NOMO-1 treated with dmso at 0.1 percent for 144 hours (cell line): ENCODE results near the gene COMMD1.
"Not testable (repeated sequence)": the region's sequence is repeated elsewhere in the genome, so short reads cannot be mapped to it uniquely, and the experiment has no call there.

Experiments used
- DNase-seq: peaks from one replicate; lab custom pipeline; 2025; ENCODE audit not compliant: unreplicated experiment; lab: John Stamatoyannopoulos, UW

Gene COMMD1

DNA sequence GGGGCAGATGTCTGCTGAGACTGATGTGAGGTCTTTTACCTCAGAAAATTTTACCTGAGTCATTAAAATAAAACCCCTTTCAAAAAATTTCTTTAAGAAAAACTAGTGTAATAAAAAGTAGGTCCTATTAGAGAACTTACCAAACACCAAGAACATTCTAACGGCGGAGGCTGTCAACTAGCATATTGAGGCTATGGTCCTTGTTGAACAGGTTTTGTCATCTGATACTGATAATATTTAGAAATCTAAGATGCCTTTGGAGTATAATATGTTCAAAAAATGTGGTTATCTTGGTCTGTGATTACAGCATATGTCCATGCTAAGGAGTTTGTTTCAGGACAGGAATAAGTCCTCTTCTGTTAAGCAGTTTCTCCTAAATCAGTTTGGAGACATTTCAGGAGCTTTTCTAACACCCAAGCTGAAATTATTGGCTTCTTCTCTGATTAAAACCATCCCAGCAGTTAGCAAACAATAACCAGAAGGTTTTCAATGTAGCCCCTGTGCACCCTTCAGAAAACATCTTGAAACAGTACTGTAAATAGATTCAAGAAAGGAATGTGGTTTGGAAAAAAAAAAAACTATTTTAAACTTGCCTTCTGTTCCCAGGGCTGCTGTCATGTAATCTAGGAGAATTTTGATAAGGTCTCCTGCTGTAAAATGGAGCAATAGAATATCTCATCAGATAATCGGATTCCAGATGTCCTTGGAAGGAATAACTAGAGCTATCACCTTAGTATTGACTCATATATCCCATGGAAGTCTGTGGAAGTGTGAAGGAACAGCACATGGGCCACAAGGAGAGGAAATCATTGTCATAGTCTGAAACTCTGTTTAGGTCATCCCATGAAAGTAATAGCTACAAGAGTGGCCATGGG lies 231.7 kb downstream of the COMMD1 start:
- no peak for DNase-seq

GRCh38 chr2:62140426-62141141 lies 235.1 kb downstream of the COMMD1 start:
- no peak for DNase-seq

GRCh38 chr2:62141142-62141740 lies 235.8 kb downstream of the COMMD1 start:
- no peak for DNase-seq

DNA sequence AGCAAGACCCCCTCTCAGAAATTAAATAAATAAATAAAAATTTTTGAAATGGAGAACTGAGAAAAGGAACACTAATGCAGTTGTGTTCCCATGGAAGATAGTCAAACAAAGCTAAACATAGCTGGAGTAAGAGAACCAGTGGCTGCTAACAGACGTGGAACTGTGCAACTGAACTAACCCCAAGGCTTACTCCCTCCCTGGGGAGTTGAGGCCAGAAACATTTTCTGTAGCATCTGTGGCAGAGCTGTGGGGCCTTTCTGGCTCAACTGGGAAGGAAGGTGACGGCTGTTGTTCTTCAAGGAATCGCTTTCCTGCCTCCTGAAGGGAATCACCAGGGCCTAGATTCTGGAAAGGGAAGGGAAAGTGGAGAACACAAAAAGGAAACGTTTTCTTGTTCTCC lies 236.6 kb downstream of the COMMD1 start:
- DNase-seq: no peak

- no peak for DNase-seq
Measured at GRCh38 chr2:62143696-62144095, 238.2 kb downstream of the COMMD1 start.

- DNase-seq: no peak
Measured at GRCh38 chr2:62144689-62145477, 239.4 kb downstream of the COMMD1 start.

DNA sequence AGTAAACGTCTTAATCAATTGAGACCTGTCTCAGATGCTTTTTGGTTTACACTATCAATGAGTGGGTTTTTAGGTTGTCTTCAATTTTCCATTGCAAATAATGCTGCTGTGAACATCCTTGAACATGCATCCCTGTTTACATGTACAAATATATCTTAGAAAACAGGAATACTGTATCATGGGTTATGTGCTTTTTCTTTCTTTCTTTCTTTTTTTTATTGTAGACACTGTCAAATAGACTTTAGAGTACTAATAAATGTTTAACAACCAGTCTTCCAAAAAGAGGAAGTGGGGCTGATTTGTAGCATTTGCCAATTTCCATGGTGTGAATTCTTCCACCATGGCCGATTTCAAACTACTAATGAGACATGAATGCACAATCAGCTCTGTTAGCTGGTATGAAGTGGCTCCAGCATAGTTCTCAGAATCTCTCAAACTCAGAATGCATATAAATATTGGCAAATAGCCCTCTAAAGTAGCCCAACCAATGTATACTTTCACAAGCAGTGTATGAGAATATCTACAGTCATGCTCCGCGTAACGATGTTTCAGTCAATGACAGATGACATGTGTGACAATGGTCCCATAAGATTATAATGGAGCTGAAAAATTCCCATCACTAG lies 240.1 kb downstream of the COMMD1 start:
- DNase-seq: peak; percentile 3

GRCh38 chr2:62146790-62147189 lies 241.3 kb downstream of the COMMD1 start:
- DNase-seq: not testable (repeated sequence)

- peak; percentile 2 for DNase-seq
Measured at GRCh38 chr2:62147610-62148301, 242.3 kb downstream of the COMMD1 start.

- DNase-seq: no peak
Measured at GRCh38 chr2:62149708-62150107, 244.2 kb downstream of the COMMD1 start.

DNA sequence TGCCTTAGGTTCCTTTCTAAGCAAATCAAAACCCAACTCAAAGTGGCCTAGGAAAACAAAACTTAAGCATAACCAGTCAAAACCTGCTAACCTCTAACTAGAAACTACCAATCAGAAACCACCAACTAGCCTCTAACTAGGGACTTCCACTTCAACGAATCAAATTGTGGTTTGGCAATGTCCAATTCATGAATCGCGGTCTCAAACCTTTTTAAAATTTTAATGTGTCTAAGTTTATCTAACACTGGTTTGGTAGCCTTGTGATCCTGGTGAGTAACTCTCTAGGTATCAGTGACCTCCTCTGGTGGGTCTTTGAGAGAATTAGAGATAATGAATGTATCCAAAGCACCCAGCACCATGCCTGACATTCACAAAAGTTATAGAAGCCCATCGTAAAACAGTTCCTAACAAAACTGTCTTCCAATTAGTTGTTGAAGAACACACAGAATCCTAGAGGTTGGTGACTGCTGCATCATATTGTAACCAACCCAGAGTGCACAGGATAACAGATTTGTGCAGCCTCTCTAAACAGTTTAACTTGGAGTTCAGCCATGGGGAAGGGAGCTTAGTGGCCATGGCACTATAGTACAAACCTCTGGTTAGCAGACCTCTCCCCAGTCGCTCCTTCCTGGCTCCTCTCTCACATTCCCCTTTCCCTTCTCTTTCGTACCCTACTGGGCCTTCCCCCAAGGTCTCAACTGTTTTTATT lies 245.3 kb downstream of the COMMD1 start:
- no peak for DNase-seq

DNA sequence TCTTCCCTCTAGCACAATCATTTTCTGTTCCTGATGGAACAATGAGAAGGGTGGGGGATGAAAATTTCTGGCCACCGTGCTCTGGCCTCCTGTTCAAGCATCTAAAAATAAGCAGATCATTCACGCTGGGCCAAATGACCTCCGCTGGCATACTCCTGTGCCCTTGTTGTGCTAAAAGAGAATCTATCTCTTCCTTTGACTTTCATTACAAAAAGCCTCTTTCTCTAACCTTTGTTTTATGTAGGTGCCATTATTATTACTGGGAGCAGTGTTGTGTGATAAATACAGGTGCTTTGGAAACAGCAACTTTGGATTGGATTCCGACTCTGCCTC lies 245.8 kb downstream of the COMMD1 start:
- no peak for DNase-seq

- no peak for DNase-seq
Measured at GRCh38 chr2:62152000-62152399, 246.5 kb downstream of the COMMD1 start.

DNA sequence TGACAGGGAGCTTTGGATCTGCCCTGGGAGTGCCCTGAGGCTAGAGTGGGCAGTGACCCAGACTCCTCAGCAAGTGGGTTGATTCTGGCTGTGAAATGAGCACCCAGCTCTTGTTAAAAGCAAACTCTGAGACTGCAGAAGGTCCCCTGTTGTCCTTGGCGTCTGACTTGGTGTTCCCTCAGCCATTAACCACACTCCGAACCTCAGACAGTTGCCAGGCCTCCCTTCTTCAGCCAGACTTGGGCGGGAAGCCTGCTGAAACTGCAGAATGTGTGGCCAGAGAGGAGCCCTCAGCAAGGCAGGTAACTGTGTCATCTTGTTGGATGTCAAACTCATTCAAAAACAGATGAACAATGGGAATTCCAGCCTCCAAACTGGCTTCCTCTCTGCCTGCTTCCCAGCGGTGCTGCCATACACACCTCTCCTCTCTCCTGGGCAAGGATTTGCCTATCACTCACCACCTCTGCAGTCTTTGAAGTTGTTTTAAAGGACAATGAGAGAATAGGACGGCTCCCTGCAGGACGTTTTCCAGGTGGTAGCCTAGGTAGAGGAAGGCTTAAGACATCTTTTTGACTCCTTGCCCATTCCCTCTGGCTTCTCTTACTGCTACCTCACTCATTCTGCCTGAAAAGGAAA lies 251.5 kb downstream of the COMMD1 start:
- DNase-seq: no peak

DNA sequence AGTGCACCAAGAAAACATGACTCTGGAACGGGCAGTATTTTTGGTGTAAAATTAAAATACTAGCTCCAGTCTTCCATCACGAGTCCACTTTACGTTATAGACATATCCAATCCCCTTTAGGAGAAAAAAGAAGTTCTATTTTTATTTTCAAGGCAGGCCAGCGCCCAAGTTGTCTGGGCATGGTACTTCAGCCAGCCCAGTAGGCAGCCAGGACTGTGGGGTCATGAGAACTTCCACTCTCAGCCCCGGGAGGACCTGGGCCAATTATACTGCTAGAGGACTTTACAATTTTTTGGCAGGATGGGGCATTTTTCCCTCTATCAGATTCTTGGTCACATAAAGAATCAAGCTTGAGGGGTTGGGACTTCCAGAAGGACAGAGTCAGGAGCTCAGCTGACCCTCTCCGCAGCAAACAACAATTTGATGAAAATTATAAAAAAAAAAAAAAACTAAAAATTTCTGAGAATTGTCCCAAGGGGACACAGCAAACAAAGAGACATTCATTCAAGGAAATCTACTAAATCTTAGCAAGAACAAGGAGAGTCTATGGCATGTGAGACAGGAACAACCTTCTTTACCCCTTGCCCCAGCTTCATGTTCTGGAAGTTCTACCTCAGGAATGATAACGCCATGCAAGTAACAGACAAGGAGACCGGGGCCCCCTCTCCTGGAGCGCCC lies 253.1 kb downstream of the COMMD1 start:
- no peak for DNase-seq

- DNase-seq: not testable (repeated sequence)
Measured at GRCh38 chr2:62160691-62161090, 255.2 kb downstream of the COMMD1 start.

DNA sequence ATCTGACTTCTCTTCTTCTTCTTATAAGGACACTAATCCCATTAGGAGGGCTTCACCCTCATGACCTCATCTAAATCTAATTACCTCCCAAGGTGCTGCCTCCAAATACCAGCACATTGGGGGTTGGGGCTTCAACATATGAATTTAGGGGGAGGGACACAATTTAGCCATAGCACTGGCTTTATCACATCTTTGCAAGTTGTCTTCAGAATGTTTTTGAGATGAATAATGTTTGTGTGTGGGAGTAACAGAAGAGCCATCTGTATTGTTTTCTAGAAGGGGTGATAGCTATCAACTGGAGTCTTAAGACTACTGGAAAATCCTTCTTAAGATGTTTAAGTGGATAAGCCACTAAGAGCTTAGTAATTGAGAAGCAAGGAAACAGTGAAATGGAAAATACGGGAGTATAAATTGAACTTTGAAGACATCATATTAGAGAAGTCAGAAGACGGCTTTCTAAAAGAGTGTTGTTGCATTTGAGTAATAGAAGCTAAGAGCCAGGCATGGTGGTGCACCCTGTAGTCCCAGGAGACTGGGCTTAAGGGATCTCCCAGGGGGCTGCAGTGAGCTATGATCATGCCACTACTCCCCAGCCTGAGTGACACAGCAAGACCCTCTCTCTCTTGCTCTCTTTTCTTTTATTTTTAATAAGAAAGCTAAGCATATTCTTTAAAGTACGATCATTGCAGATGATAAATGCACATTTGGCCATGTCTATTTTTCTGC lies 257.8 kb downstream of the COMMD1 start:
- no peak for DNase-seq

- no peak for DNase-seq
Measured at GRCh38 chr2:62163834-62164233, 258.4 kb downstream of the COMMD1 start.
